HG02678 (cell line): ENCODE data around the gene ATP10D.
"Not testable (repeated sequence)": the region's sequence is repeated elsewhere in the genome, so short reads cannot be mapped to it uniquely, and the experiment has no call there.

Experiments used
- ATAC-seq: cut with Tn5 transposase; IDR thresholded peaks from one replicate; pipeline ENCODE4 v1.9.1; 2021; ENCODE audit warnings: mild to moderate bottlenecking, moderate library complexity; ENCODE audit not compliant: unreplicated experiment

Gene ATP10D

GRCh38 chr4:47486727-47487126 lies 1.7 kb downstream of the ATP10D start:
- not testable (repeated sequence) for ATAC-seq

GRCh38 chr4:47488706-47489105 lies 3.6 kb downstream of the ATP10D start:
- ATAC-seq: no peak

- ATAC-seq: peak; percentile 53
These were observed 5.5 kb downstream of the ATP10D start for GRCh38 chr4:47490550-47490949.

- peak; percentile 56 for ATAC-seq
These were observed 8.4 kb downstream of the ATP10D start for GRCh38 chr4:47493238-47494123.

- ATAC-seq: no peak
These were observed 9.0 kb downstream of the ATP10D start for GRCh38 chr4:47494124-47494430.

- peak; percentile 46 for ATAC-seq
These were observed 13.8 kb downstream of the ATP10D start for GRCh38 chr4:47498899-47499298.

- peak; percentile 40 for ATAC-seq
These were observed 14.6 kb downstream of the ATP10D start for GRCh38 chr4:47499700-47500099.

- no peak for ATAC-seq
These were observed 15.7 kb downstream of the ATP10D start for GRCh38 chr4:47500776-47501175.

- no peak for ATAC-seq
These were observed 20.1 kb downstream of the ATP10D start for GRCh38 chr4:47505147-47505546.

GRCh38 chr4:47505666-47506065 lies 20.6 kb downstream of the ATP10D start:
- ATAC-seq: no peak

GRCh38 chr4:47510506-47511143 lies 25.6 kb downstream of the ATP10D start:
- ATAC-seq: peak; percentile 97

- no peak for ATAC-seq
These were observed 28.4 kb downstream of the ATP10D start for GRCh38 chr4:47513461-47513860.

GRCh38 chr4:47519239-47519883 lies 34.3 kb downstream of the ATP10D start:
- ATAC-seq: peak; percentile 99

GRCh38 chr4:47525154-47525819 lies 40.2 kb downstream of the ATP10D start:
- ATAC-seq: no peak

GRCh38 chr4:47526281-47526680 lies 41.2 kb downstream of the ATP10D start:
- no peak for ATAC-seq

GRCh38 chr4:47528646-47529045 lies 43.6 kb downstream of the ATP10D start:
- ATAC-seq: not testable (repeated sequence)

- ATAC-seq: no peak
These were observed 45.7 kb downstream of the ATP10D start for GRCh38 chr4:47530801-47531200.

GRCh38 chr4:47531241-47531953 lies 46.3 kb downstream of the ATP10D start:
- peak; percentile 99 for ATAC-seq

- ATAC-seq: no peak
These were observed 46.9 kb downstream of the ATP10D start for GRCh38 chr4:47531954-47532321.

- ATAC-seq: no peak
These were observed 47.6 kb downstream of the ATP10D start for GRCh38 chr4:47532658-47533057.
